Esophagus squamous epithelium (tissue), 4 donors: ENCODE data around the gene KCNK18.

Source experiments
- CTCF ChIP-seq, 6 experiments: fragments of 450-650 bp in 4 of 6; fragments of 200-600 bp in 2 of 6; sonication (generic) in 2 of 6; IDR thresholded peaks; one replicate each; pipeline ENCODE4 v1.5.1; 2016 to 2019; ENCODE audit warnings: antibody characterized with exemption in 6 of 6, mild to moderate bottlenecking in 4 of 6, moderate library complexity in 4 of 6
- POLR2A ChIP-seq, 4 donors: fragments of 450-650 bp; IDR thresholded peaks; one replicate each; pipeline ENCODE4 v1.6.1; 2017; ENCODE audit warnings: antibody characterized with exemption in 4 of 4, mild to moderate bottlenecking in 4 of 4, moderate library complexity in 3 of 4

DNA sequence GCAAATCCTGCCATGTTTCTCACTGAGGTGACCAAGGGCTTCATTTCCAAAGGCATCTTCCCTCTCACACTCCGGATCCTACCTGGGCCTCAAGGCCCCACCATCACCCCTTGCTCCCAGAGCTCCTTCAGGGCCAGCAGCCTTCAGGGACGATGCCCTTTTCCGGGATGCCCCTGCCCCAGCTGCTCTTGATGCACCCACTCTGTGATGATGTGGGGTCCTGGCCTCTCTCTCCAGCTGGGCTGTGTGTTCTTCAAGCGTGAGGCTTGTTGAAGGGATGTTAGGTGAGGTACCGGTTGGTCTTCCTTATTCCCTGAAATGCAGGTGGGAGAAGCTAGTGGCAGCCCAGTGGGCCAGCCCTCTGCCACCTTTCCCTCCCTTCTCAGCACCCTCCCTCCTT is 25.3 kb downstream of the KCNK18 start:
- TF ChIP-seq CTCF (IDR thresholded peaks at IDR 0.05) (no peak), POLR2A (IDR thresholded peaks at IDR 0.05) (no peak)
